Measurements from ENCODE around the gene HDHD3. TPM values are rescaled to one million over a fixed set of nuclear protein-coding genes. Genes with fewer than 3 reads are reported as not detected.

Gene HDHD3
- polyA plus RNA-seq, 3 donors, result 8.3 to 12.0 (median 9.2) TPM

GRCh38 chr9:113355040-113355596 lies 21.7 kb downstream of the HDHD3 start:
- Mint-ChIP-seq H3K9me3 (no peaks in the 10 kb centered on the region), H3K36me3 (no peaks in the 10 kb centered on the region), H3K27ac (no peak overlapping the region), H3K27me3 (ENCODE audit: low read depth in 3 of 3) (peaks cover 0 to 4% (median 3%) of the 10 kb centered on the region in 3 donors), H3K4me3 (no peak overlapping the region), H3K4me1 (peaks cover 21% of the 10 kb centered on the region)
- no peaks in the 10 kb centered on the region for H3K9me3 ChIP-seq (replicated peaks in 1 of 2; ENCODE audit: control insufficient read depth in 1 of 2, insufficient read depth in 1 of 2, low read length in 2 of 2)
- no peak overlapping the region for H3K27ac ChIP-seq (ENCODE audit: low read depth in 1 of 2, low read length in 2 of 2)
- no peak overlapping the region for H2AFZ ChIP-seq (ENCODE audit: insufficient read depth, low read depth, low read length, poor library complexity, severe bottlenecking)
- TF ChIP-seq, protein P1, sequence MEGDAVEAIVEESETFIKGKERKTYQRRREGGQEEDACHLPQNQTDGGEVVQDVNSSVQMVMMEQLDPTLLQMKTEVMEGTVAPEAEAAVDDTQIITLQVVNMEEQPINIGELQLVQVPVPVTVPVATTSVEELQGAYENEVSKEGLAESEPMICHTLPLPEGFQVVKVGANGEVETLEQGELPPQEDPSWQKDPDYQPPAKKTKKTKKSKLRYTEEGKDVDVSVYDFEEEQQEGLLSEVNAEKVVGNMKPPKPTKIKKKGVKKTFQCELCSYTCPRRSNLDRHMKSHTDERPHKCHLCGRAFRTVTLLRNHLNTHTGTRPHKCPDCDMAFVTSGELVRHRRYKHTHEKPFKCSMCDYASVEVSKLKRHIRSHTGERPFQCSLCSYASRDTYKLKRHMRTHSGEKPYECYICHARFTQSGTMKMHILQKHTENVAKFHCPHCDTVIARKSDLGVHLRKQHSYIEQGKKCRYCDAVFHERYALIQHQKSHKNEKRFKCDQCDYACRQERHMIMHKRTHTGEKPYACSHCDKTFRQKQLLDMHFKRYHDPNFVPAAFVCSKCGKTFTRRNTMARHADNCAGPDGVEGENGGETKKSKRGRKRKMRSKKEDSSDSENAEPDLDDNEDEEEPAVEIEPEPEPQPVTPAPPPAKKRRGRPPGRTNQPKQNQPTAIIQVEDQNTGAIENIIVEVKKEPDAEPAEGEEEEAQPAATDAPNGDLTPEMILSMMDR (IDR thresholded peaks at IDR 0.05), result no peak
- no peaks in the 10 kb centered on the region for H4K20me1 ChIP-seq (ENCODE audit: insufficient read depth, low read length)
- peaks cover 14% of the 10 kb centered on the region in 2 donors for H3K4me1 ChIP-seq (ENCODE audit: control insufficient read depth in 1 of 2, insufficient read depth in 2 of 2, low read length in 2 of 2)
- no peaks in the 10 kb centered on the region for H3K27me3 ChIP-seq (ENCODE audit: control insufficient read depth in 2 of 2, insufficient read depth in 2 of 2, low read length in 2 of 2)
- H3K4me3 ChIP-seq (replicated peaks in 1 of 3; ENCODE audit: low read depth in 2 of 3, low read length in 3 of 3), result no peak overlapping the region
- H3K4me2 ChIP-seq (replicated peaks; ENCODE audit: extremely low read depth, low read length, poor library complexity, severe bottlenecking), result no peak overlapping the region
- intact Hi-C loops (cut with micrococcal nuclease), result no loop called here
- H3K79me2 ChIP-seq (ENCODE audit: insufficient read depth, low read length), result no peaks in the 10 kb centered on the region
- no peak overlapping the region for H3K9ac ChIP-seq (ENCODE audit: insufficient read depth, low read length, poor library complexity, severe bottlenecking)
- WGBS (ENCODE audit: insufficient coverage), result 82% methylated on average over 3 of the region's 4 CpGs
- no peak for DNase-seq
- no peaks in the 10 kb centered on the region for H3K36me3 ChIP-seq (replicated peaks in 1 of 2; ENCODE audit: control insufficient read depth in 1 of 2, insufficient read depth in 2 of 2, low read length in 2 of 2)

GRCh38 chr9:113352411-113352810 lies 24.4 kb downstream of the HDHD3 start:
- H3K4me3 ChIP-seq (replicated peaks in 1 of 3; ENCODE audit: low read depth in 2 of 3, low read length in 3 of 3), result no peak overlapping the region
- H3K36me3 ChIP-seq (replicated peaks in 1 of 2; ENCODE audit: control insufficient read depth in 1 of 2, insufficient read depth in 2 of 2, low read length in 2 of 2), result no peaks in the 10 kb centered on the region
- no peaks in the 10 kb centered on the region for H3K9me3 Mint-ChIP-seq
- intact Hi-C loops (cut with micrococcal nuclease), result no loop called here
- no peak overlapping the region for H3K27ac Mint-ChIP-seq
- no peak overlapping the region for H3K4me3 Mint-ChIP-seq
- H4K20me1 ChIP-seq (ENCODE audit: insufficient read depth, low read length), result no peaks in the 10 kb centered on the region
- TF ChIP-seq, protein P1 (IDR thresholded peaks at IDR 0.05), result no peak
- peaks cover 0 to 3% of the 10 kb centered on the region in 2 donors for H3K27me3 ChIP-seq (ENCODE audit: control insufficient read depth in 2 of 2, insufficient read depth in 2 of 2, low read length in 2 of 2)
- H3K4me1 ChIP-seq (ENCODE audit: control insufficient read depth in 1 of 2, insufficient read depth in 2 of 2, low read length in 2 of 2), result peaks cover 19 to 21% of the 10 kb centered on the region in 2 donors
- peaks cover 8 to 14% (median 12%) of the 10 kb centered on the region in 3 donors for H3K27me3 Mint-ChIP-seq (ENCODE audit: low read depth in 3 of 3)
- H3K36me3 Mint-ChIP-seq, result no peaks in the 10 kb centered on the region
- H3K4me2 ChIP-seq (replicated peaks; ENCODE audit: extremely low read depth, low read length, poor library complexity, severe bottlenecking), result no peak overlapping the region
- DNase-seq, result no peak
- no CpG with 5 or more reads among the region's 1 CpG for WGBS (ENCODE audit: insufficient coverage)
- peaks cover 30% of the 10 kb centered on the region for H3K4me1 Mint-ChIP-seq
- H3K9ac ChIP-seq (ENCODE audit: insufficient read depth, low read length, poor library complexity, severe bottlenecking), result no peak overlapping the region
- H3K9me3 ChIP-seq (replicated peaks in 1 of 2; ENCODE audit: control insufficient read depth in 1 of 2, insufficient read depth in 1 of 2, low read length in 2 of 2), result no peaks in the 10 kb centered on the region
- H3K79me2 ChIP-seq (ENCODE audit: insufficient read depth, low read length), result no peaks in the 10 kb centered on the region
- peak overlapping the region; percentile 2 for H2AFZ ChIP-seq (ENCODE audit: insufficient read depth, low read depth, low read length, poor library complexity, severe bottlenecking)
- no peak overlapping the region for H3K27ac ChIP-seq (ENCODE audit: low read depth in 1 of 2, low read length in 2 of 2)

Data from CD14-positive monocyte (primary cell).